H1 (cell line): ENCODE results near the gene PAK6. TPM values are rescaled to one million over a fixed set of nuclear protein-coding genes. Genes with fewer than 3 reads are reported as not detected.

ENCODE experiments used
- CTCF ChIA-PET: fragments of 300-600 bp; sonication (Branson Sonifier 250); formaldehyde crosslinking; loops from one replicate; lab custom pipeline; 2021; ENCODE audit not compliant: partially characterized antibody; lab: Charles Lee
- POLR2A ChIA-PET: fragments of 300-600 bp; sonication (Branson Sonifier 250); formaldehyde crosslinking; loops from one replicate; lab custom pipeline; 2021; ENCODE audit warnings: inconsistent platforms; ENCODE audit not compliant: partially characterized antibody; lab: Charles Lee
- DNase-seq, 2 experiments: peaks; one replicate each; pipeline versions ENCODE4 v3.0.0 to v3.0.0-alpha.2; 2010 to 2022; ENCODE audit warnings: low spot score in 2 of 2, low read depth in 1 of 2, mixed read lengths in 1 of 2
- FAIRE-seq: peaks from 2 replicates; lab custom pipeline; 2011; peaks lifted over from hg19 to GRCh38; lab: Jason Lieb, UNC
- H2AFZ ChIP-seq: 2 replicates; pipeline ENCODE4 v1.8.1; 2012; ENCODE audit warnings: low read length, inconsistent platforms
- H2AK5ac ChIP-seq: 2 replicates; pipeline ENCODE4 v1.6.1; 2013; ENCODE audit warnings: low read depth, low read length
- H2BK120ac ChIP-seq: replicated peaks from 2 replicates; pipeline ENCODE3; 2013; ENCODE audit warnings: low read depth, low read length, inconsistent platforms
- H2BK12ac ChIP-seq: 2 replicates; pipeline ENCODE4 v1.6.1; 2013; ENCODE audit warnings: low read depth, low read length
- H2BK15ac ChIP-seq: 2 replicates; pipeline ENCODE4 v1.6.1; 2013; ENCODE audit warnings: low read length
- H2BK20ac ChIP-seq: 2 replicates; pipeline ENCODE4 v1.6.1; 2013; ENCODE audit warnings: low read length
- H2BK5ac ChIP-seq: 2 replicates; pipeline ENCODE4 v1.6.1; 2013; ENCODE audit warnings: low read depth, low read length
- H3K14ac ChIP-seq: 2 replicates; pipeline ENCODE4 v1.6.1; 2013; ENCODE audit warnings: inconsistent platforms; ENCODE audit not compliant: insufficient read length
- H3K18ac ChIP-seq: 2 replicates; pipeline ENCODE4 v1.6.1; 2013; ENCODE audit warnings: low read length; ENCODE audit errors: extremely low read depth
- H3K23ac ChIP-seq: 2 replicates; pipeline ENCODE4 v1.6.1; 2013; ENCODE audit warnings: inconsistent platforms; ENCODE audit not compliant: insufficient read length
- H3K23me2 ChIP-seq: 2 replicates; pipeline ENCODE4 v1.6.1; 2013; ENCODE audit warnings: low read depth, low read length
- H3K27ac ChIP-seq: 2 replicates; pipeline ENCODE4 v1.6.1; 2011; ENCODE audit warnings: low read depth, low read length, inconsistent platforms
- H3K27me3 ChIP-seq, 4 experiments: replicated peaks in 1 of 4; 1 replicate in 1 of 4; 2 replicates in 3 of 4; pipeline versions ENCODE4 v1.6.1 to v1.8.1; 2011 to 2013; ENCODE audit warnings: low read length in 3 of 4, mild to moderate bottlenecking in 3 of 4, inconsistent platforms in 2 of 4, mixed read lengths in 2 of 4, moderate library complexity in 1 of 4; ENCODE audit not compliant: control insufficient read depth in 3 of 4, insufficient read depth in 3 of 4; ENCODE audit errors: extremely low read depth in 1 of 4
- H3K36me3 ChIP-seq, 4 experiments: 2 replicates each; pipeline versions ENCODE4 v1.6.1 to v1.8.1; 2011 to 2013; ENCODE audit warnings: mild to moderate bottlenecking in 4 of 4, low read length in 3 of 4, moderate library complexity in 2 of 4, control low read depth in 1 of 4, inconsistent platforms in 1 of 4; ENCODE audit not compliant: insufficient read depth in 4 of 4, control insufficient read depth in 2 of 4
- H3K4ac ChIP-seq: replicated peaks from 2 replicates; pipeline ENCODE3; 2013; ENCODE audit warnings: low read length, low read depth, mixed read lengths, inconsistent platforms; ENCODE audit not compliant: insufficient read length
- H3K4me1 ChIP-seq, 4 experiments: replicated peaks in 1 of 4; 1 replicate in 1 of 4; 2 replicates in 3 of 4; pipeline versions ENCODE4 v1.6.1 to v1.8.1; 2011 to 2013; ENCODE audit warnings: low read length in 3 of 4, inconsistent platforms in 2 of 4, mixed read lengths in 1 of 4; ENCODE audit not compliant: insufficient read depth in 4 of 4, control insufficient read depth in 3 of 4
- H3K4me2 ChIP-seq, 2 experiments: 2 replicates each; pipeline versions ENCODE4 v1.6.1 to v1.8.1; 2011 to 2013; ENCODE audit warnings: low read depth in 2 of 2, low read length in 2 of 2, control low read depth in 1 of 2, inconsistent platforms in 1 of 2, mild to moderate bottlenecking in 1 of 2; ENCODE audit not compliant: insufficient read depth in 1 of 2
- H3K4me3 ChIP-seq, 4 experiments: fragments of 200-600, 300-600 bp in 1 of 4; sonication (generic), shearing (Covaris generic), sonication (Bioruptor Twin) in 1 of 4; 2 replicates each; pipeline versions ENCODE4 v1.5.1 to v1.8.1; 2011 to 2016; ENCODE audit warnings: low read length in 4 of 4, low read depth in 3 of 4, control low read depth in 2 of 4, inconsistent platforms in 2 of 4, mild to moderate bottlenecking in 2 of 4, mixed read lengths in 1 of 4, moderate library complexity in 1 of 4; ENCODE audit not compliant: insufficient read depth in 2 of 4; ENCODE audit errors: extremely low read depth in 1 of 4
- H3K56ac ChIP-seq: replicated peaks from 2 replicates; pipeline ENCODE3; 2013; ENCODE audit warnings: low read depth, mild to moderate bottlenecking, mixed read lengths, low read length, inconsistent platforms; ENCODE audit not compliant: insufficient read length
- H3K79me1 ChIP-seq: 2 replicates; pipeline ENCODE4 v1.6.1; 2013; ENCODE audit warnings: low read depth, low read length, control low read depth
- H3K79me2 ChIP-seq, 2 experiments: 2 replicates each; pipeline versions ENCODE4 v1.6.1 to v1.8.1; 2012 to 2013; ENCODE audit warnings: low read length in 2 of 2, mild to moderate bottlenecking in 2 of 2, inconsistent platforms in 1 of 2; ENCODE audit not compliant: insufficient read depth in 2 of 2, control insufficient read depth in 1 of 2
- H3K9ac ChIP-seq, 4 experiments: replicated peaks in 1 of 4; 1 replicate in 1 of 4; 2 replicates in 3 of 4; pipeline versions ENCODE4 v1.6.1 to v1.8.1; 2011 to 2013; ENCODE audit warnings: low read depth in 3 of 4, low read length in 3 of 4, control low read depth in 2 of 4, mild to moderate bottlenecking in 2 of 4, moderate library complexity in 2 of 4, inconsistent platforms in 1 of 4; ENCODE audit errors: extremely low read depth in 1 of 4
- H3K9me3 ChIP-seq, 2 experiments: 2 replicates each; pipeline versions ENCODE4 v1.6.1 to v1.8.1; 2012 to 2013; ENCODE audit warnings: mild to moderate bottlenecking in 2 of 2, moderate library complexity in 2 of 2, control low read depth in 1 of 2, inconsistent platforms in 1 of 2, low read depth in 1 of 2, low read length in 1 of 2, mixed read lengths in 1 of 2; ENCODE audit not compliant: insufficient read depth in 2 of 2
- H4K20me1 ChIP-seq, 2 experiments: replicated peaks in 1 of 2; 2 replicates each; pipeline versions ENCODE3 to v1.8.1; 2011 to 2013; ENCODE audit warnings: inconsistent platforms in 2 of 2, low read length in 2 of 2, mild to moderate bottlenecking in 1 of 2; ENCODE audit not compliant: insufficient read depth in 2 of 2, control insufficient read depth in 1 of 2
- H4K5ac ChIP-seq: 2 replicates; pipeline ENCODE4 v1.6.1; 2013; ENCODE audit warnings: low read length, low read depth, mixed read lengths, inconsistent platforms; ENCODE audit not compliant: insufficient read length
- H4K8ac ChIP-seq: 2 replicates; pipeline ENCODE4 v1.8.0; 2013; ENCODE audit warnings: mild to moderate bottlenecking, moderate library complexity, low read length, inconsistent platforms; ENCODE audit not compliant: insufficient read depth; ENCODE audit errors: extremely low read depth
- H4K91ac ChIP-seq: replicated peaks from 2 replicates; pipeline ENCODE3; 2013; ENCODE audit warnings: low read length, mixed read lengths, inconsistent platforms; ENCODE audit not compliant: insufficient read length
- EGR1 ChIP-seq: IDR thresholded peaks from 2 replicates; pipeline ENCODE4 v1.6.1; 2011; ENCODE audit warnings: low read depth, low read length, borderline replicate concordance
- EZH2 ChIP-seq: fragments of 200-600 bp; sonication (generic); IDR thresholded peaks from 2 replicates; pipeline ENCODE4 v1.7.1; 2012; ENCODE audit warnings: low read depth, mild to moderate bottlenecking, moderate library complexity, low read length, inconsistent platforms; ENCODE audit not compliant: severe bottlenecking
- HDAC2 ChIP-seq, 2 experiments: fragments of 300-600 bp in 1 of 2; sonication (generic) in 1 of 2; IDR thresholded peaks; 2 replicates each; pipeline ENCODE4 v1.6.1; 2011 to 2012; ENCODE audit warnings: low read depth in 2 of 2, low read length in 2 of 2, mild to moderate bottlenecking in 2 of 2, moderate library complexity in 2 of 2, borderline replicate concordance in 1 of 2, inconsistent platforms in 1 of 2
- MAFK ChIP-seq: IDR thresholded peaks from 2 replicates; pipeline ENCODE4 v1.6.1; 2012; ENCODE audit warnings: low read depth, mild to moderate bottlenecking, improper control_type of control experiment, low read length
- NRF1 ChIP-seq: IDR thresholded peaks from 2 replicates; pipeline ENCODE4 v1.6.1; 2011; ENCODE audit warnings: mild to moderate bottlenecking, low read depth, low read length, improper control_type of control experiment
- PHF8 ChIP-seq: fragments of 200-600 bp; sonication (generic); conservative IDR thresholded peaks from 2 replicates; pipeline ENCODE4 v1.7.1; 2012; ENCODE audit warnings: low read depth, mild to moderate bottlenecking, inconsistent platforms, low read length, moderate library complexity
- POLR2AphosphoS5 ChIP-seq: IDR thresholded peaks from 2 replicates; pipeline ENCODE4 v1.6.1; 2011; ENCODE audit warnings: low read depth, low read length
- RFX5 ChIP-seq: IDR thresholded peaks from 2 replicates; pipeline ENCODE4 v1.6.1; 2011; ENCODE audit warnings: low read depth, low read length, improper control_type of control experiment, borderline replicate concordance
- SIN3A ChIP-seq, 2 experiments: IDR thresholded peaks in 1 of 2; conservative IDR thresholded peaks in 1 of 2; 2 replicates each; pipeline ENCODE4 v1.6.1; 2011 to 2012; ENCODE audit warnings: low read length in 2 of 2, improper control_type of control experiment in 1 of 2, low read depth in 1 of 2, mild to moderate bottlenecking in 1 of 2
- SIX5 ChIP-seq: IDR thresholded peaks from 2 replicates; pipeline ENCODE4 v1.6.1; 2011; ENCODE audit warnings: mild to moderate bottlenecking, low read depth, low read length
- YY1 ChIP-seq: IDR thresholded peaks from 2 replicates; pipeline ENCODE4 v1.6.1; 2011; ENCODE audit warnings: low read depth, mild to moderate bottlenecking, low read length
- WGBS, 2 experiments: shearing (Covaris generic) in 1 of 2; methylation state at CpG; one replicate each; pipeline versions ENCODE4 v1.1.6 to v1.1.7; 2013 to 2015; ENCODE audit warnings: low lambda C conversion rate in 2 of 2, mixed read lengths in 2 of 2, inconsistent platforms in 1 of 2, low coverage in 1 of 2, missing lambda C conversion rate in 1 of 2; ENCODE audit not compliant: insufficient replicate concordance in 2 of 2, insufficient coverage in 1 of 2, insufficient read length in 1 of 2; ENCODE audit errors: extremely low coverage in 1 of 2, missing lambda C conversion rate in 1 of 2; 5-methylcytosine and 5-hydroxymethylcytosine counted together
- polyA plus RNA-seq, 7 experiments: library from polyadenylated mRNA; depleted of rRNA in 3 of 7; stranded (reverse) in 5 of 7; unstranded in 2 of 7; fragments of >200 nt in 5 of 7; fragments of 200-250 nt in 2 of 7; gene quantifications; 1 replicate in 5 of 7; 2 replicates in 1 of 7; 4 replicates in 1 of 7; pipeline versions ENCODE4 v1.2.1 to v1.2.3, GENCODE V29; 2011 to 2013; ENCODE audit warnings: missing spikeins in 2 of 7, mixed read lengths in 2 of 7
- total RNA-seq: library from RNA; stranded (reverse); fragmentation: NEBNext Ultra II Directional; extraction: Animal tissue kit (Norgen Biotek cat#: 25700); gene quantifications from 2 replicates; pipeline ENCODE4 v1.2.1, GENCODE V29; 2021

PAK6 gene
- total and polyA plus RNA-seq, 2 of the 8 experiments (the other 6 are each of a cell fraction or from before 2014, with no cell fraction given) = 6.9 to 9.4 TPM

DNA sequence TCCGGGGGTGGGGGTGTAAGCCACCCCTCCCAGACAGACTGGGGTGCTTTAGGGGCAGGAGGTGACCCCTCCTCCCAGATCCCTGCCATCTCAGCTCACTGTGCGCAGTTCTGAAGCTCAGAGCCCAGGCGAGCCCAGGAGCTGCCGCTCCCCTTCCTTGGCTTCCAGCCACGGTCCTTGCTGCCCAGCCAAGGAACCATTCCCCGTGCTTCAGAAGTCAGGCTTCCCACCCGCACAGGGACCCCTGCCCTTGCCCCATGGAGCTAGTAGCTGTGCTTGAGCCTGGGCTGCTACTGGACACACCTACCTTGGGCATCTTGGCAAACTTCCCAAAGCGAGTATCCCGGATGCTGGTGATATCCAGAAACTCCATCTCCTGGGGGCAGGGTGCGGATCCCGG, 64.1 kb downstream of the PAK6 start:
- FAIRE-seq = no peak
- 90% methylated on average over 10 of the region's 11 CpGs; no CpG with 5 or more reads in 1 of the 2 experiments for WGBS, 2 experiments
- H3K79me1 ChIP-seq = no peaks in the 10 kb centered on the region
- no peak overlapping the region for H3K9ac ChIP-seq
- H3K18ac ChIP-seq = no peak overlapping the region; the same call in 1 of the 2 replicates
- H2AFZ ChIP-seq = no peak overlapping the region
- no peaks in the 10 kb centered on the region; a peak in 1 of 7 replicates for H3K27me3 ChIP-seq
- no peak overlapping the region for H3K23ac ChIP-seq
- H2BK20ac ChIP-seq = no peak overlapping the region
- POLR2A ChIA-PET = interaction anchor here (1.0 to 3.0 kb wide), 4 partner anchors 12 to 35 kb away, joined by 3 to 46 read pairs (median 4); no protein-coding TSS in a partner anchor
- no peaks in the 10 kb centered on the region for H3K23me2 ChIP-seq
- no peaks in the 10 kb centered on the region for H4K20me1 ChIP-seq
- H3K4me2 ChIP-seq = no peak overlapping the region
- no peak overlapping the region for H2BK120ac ChIP-seq
- no peak overlapping the region for H3K27ac ChIP-seq
- DNase-seq = no peak
- H2BK12ac ChIP-seq = no peak overlapping the region
- 0 out of 4 replicates have a peak, but pooled peaks cover 0 to 3% of the 10 kb centered on the region in 2 experiments for H3K9me3 ChIP-seq
- no peak overlapping the region; the same call in 1 of the 2 replicates for H2BK5ac ChIP-seq
- no peak overlapping the region for H4K5ac ChIP-seq
- H3K36me3 ChIP-seq = no peaks in the 10 kb centered on the region
- H3K4me3 ChIP-seq = no peak overlapping the region
- H3K4me1 ChIP-seq = peaks cover 0 to 34% (median 18%) of the 10 kb centered on the region in 4 experiments; a peak in 6 of 7 replicates
- H2AK5ac ChIP-seq = no peak overlapping the region
- no peak overlapping the region for H4K8ac ChIP-seq
- no peak overlapping the region for H2BK15ac ChIP-seq
- TF ChIP-seq MAFK (no peak), PHF8 (no peak), RFX5 (no peak), YY1 (no peak), POLR2AphosphoS5 (no peak), NRF1 (no peak), EGR1 (no peak), EZH2 (no peak), SIX5 (no peak), HDAC2 (IDR thresholded peaks at IDR 0.05; ENCODE audit: borderline replicate concordance in 1 of 2, low read depth in 2 of 2, low read length in 2 of 2) (no peak), SIN3A (conservative IDR thresholded peaks at IDR 0.05 in 1 of 2, IDR thresholded peaks at IDR 0.05 in 1 of 2; ENCODE audit: low read depth in 1 of 2, low read length in 2 of 2) (no peak)
- no peak overlapping the region for H4K91ac ChIP-seq
- no peak overlapping the region for H3K4ac ChIP-seq
- CTCF ChIA-PET = interaction anchor here (1.1 to 23.9 kb wide), 9 partner anchors 7 to 86 kb away, joined by 3 to 584 read pairs (median 32); partner anchors contain the start of genes ANKRD63, CCDC9B and INAFM2
- H3K79me2 ChIP-seq = no peaks in the 10 kb centered on the region
- no peak overlapping the region for H3K14ac ChIP-seq
- H3K56ac ChIP-seq = no peak overlapping the region
